Testis (tissue), 2 donors: ENCODE measurements around the gene AMOTL1.

Experiments
- POLR2A ChIP-seq: fragments of 450-650 bp; IDR thresholded peaks from one replicate; pipeline ENCODE4 v1.6.1; 2017; ENCODE audit warnings: antibody characterized with exemption, mild to moderate bottlenecking, moderate library complexity
- TF ChIP-seq, protein P1 (sequence below), 3 experiments: fragments of 450-650 bp in 2 of 3; fragments of 200-600 bp in 1 of 3; sonication (generic) in 1 of 3; IDR thresholded peaks; one replicate each; pipeline ENCODE4 v1.5.1; 2016 to 2019; ENCODE audit warnings: antibody characterized with exemption in 3 of 3, mild to moderate bottlenecking in 2 of 3, moderate library complexity in 1 of 3

DNA sequence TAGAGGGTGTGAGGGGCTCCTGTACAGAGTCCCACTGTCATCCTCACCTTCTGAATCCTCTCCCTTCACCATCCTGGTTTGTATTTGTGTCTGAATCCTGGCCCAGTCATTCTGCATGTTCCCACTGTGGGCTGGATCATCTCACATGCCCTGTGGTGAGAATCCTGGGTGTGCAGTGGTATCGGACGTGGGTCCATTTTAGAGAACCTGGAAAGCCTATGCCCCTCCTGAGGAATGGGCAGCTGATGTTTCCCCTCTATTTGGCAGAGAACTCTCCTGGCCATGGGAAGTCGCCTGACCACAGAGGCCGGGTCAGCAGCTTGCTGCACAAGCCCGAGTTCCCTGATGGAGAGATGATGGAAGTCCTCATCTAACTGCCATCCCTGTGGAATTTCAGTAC, 102.3 kb downstream of the AMOTL1 start:
- TF ChIP-seq, protein P1, sequence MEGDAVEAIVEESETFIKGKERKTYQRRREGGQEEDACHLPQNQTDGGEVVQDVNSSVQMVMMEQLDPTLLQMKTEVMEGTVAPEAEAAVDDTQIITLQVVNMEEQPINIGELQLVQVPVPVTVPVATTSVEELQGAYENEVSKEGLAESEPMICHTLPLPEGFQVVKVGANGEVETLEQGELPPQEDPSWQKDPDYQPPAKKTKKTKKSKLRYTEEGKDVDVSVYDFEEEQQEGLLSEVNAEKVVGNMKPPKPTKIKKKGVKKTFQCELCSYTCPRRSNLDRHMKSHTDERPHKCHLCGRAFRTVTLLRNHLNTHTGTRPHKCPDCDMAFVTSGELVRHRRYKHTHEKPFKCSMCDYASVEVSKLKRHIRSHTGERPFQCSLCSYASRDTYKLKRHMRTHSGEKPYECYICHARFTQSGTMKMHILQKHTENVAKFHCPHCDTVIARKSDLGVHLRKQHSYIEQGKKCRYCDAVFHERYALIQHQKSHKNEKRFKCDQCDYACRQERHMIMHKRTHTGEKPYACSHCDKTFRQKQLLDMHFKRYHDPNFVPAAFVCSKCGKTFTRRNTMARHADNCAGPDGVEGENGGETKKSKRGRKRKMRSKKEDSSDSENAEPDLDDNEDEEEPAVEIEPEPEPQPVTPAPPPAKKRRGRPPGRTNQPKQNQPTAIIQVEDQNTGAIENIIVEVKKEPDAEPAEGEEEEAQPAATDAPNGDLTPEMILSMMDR (IDR thresholded peaks at IDR 0.05): no peak
- TF ChIP-seq POLR2A: no peak
